HG03045 (cell line): ENCODE results near the gene MYO5B.
"Not testable (repeated sequence)": the region's sequence is repeated elsewhere in the genome, so short reads cannot be mapped to it uniquely, and the experiment has no call there.

Experiments used
- ATAC-seq: cut with Tn5 transposase; IDR thresholded peaks from one replicate; pipeline ENCODE4 v1.9.1; 2021; ENCODE audit warnings: mild to moderate bottlenecking, moderate library complexity; ENCODE audit not compliant: unreplicated experiment

The MYO5B gene

GRCh38 chr18:49813319-49814146, 381.4 kb downstream of the MYO5B start, which contains the start of gene ACAA2:
TSS of gene ACAA2 (minus strand) at chr18:49813533. CDS start at chr18:49813484, 49 bp downstream.
- peak; percentile 88 for ATAC-seq

DNA sequence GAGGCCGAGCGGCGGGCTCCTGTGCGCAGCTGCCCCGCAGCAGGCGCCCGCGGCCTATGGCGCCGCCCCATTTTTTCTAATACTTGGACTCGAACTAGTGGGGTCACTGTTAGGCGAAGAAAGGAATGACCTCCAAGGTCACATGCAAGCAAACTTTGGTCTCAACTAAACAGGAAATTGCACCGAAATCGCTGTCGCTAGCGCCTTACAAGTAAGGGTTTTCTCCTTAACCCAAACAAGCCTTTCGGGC, 382.0 kb downstream of the MYO5B start:
- peak; percentile 30 for ATAC-seq

DNA sequence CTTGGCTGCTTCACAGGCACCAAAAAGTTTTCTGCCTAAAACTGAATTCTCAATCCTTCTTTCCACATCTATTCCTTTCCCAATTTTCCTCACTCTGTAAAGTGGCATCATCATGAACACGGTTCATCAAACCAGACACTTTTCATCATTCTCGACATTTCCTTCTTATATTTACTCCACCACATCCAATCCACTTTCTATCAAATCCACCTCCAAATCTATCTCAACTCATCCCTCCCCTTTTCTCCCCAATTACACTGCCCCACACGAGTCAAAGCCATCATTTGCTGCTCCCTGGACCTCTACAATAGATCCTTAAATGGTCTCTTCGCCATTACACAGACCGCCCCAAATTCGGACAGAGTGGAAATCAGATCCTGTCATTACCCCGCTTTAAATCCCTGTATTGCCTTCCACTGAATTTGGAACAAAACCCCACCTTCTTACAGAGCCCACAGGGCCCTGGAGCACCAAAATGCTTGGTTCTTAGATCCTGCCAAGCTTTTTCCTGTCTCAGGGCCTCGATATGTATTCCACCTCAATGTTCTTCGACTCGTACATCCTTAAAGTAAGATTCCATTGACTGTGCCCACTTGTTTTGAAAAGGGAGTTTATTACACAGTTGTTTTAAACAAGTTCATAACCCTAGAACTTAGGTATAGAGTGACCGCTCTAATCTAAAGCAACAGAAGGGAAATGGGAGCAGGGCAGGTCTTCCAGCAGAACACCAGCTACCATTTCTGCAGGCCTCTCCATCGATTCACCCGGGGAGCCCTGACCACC, 382.5 kb downstream of the MYO5B start:
- ATAC-seq: no peak

GRCh38 chr18:49811151-49811938, 383.6 kb downstream of the MYO5B start:
- no peak for ATAC-seq

DNA sequence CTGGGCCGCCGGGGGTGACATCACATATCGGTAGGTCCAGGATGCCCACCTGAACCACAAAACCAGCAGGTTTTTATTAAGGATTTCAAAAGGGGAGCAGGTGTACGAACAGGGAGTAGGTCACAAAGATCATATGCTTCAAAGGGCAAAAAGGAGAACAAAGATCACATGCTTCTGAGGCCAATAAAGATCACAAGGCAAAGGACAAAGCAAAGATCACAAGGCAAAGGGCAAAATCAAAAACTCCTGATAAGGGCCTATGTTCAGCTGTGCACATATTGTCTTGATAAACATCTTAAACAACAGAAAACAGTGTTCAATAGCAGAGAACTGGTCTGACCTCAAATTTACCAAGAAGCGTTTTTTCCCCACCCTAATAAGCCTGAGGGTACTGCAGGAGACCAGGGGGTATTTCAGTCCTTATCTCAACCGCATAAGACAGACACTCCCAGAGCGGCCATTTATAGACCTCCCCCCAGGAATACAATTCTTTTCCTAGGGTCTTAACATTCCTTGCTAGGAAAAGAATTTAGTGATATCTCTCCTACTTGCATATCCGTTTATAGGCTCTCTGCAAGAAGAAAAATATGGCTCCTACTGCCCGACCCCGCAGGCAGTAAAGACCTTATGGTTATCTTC, 386.3 kb downstream of the MYO5B start:
- not testable (repeated sequence) for ATAC-seq

GRCh38 chr18:49804096-49804495, 390.9 kb downstream of the MYO5B start:
- ATAC-seq: no peak

DNA sequence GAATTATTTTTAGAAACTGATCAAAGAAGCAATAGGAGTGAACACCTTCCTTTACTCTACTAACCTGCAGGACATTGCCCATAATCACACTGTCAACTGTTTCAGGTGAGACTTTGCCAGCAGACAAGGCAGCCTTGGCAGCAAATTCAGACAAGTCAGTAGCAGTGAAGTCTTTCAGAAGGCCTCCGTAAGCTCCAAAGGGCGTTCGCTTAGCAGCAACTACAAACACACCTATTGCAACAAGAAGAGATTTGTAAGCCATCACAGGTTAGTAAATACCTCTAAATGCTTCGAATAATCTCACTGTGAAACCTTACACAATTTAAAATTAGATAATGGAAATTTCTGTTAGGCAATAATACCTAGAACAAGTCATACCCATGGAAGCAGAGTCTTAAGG, 392.3 kb downstream of the MYO5B start:
- no peak for ATAC-seq

- not testable (repeated sequence) for ATAC-seq
Observed at GRCh38 chr18:49800491-49800890, 394.5 kb downstream of the MYO5B start.

DNA sequence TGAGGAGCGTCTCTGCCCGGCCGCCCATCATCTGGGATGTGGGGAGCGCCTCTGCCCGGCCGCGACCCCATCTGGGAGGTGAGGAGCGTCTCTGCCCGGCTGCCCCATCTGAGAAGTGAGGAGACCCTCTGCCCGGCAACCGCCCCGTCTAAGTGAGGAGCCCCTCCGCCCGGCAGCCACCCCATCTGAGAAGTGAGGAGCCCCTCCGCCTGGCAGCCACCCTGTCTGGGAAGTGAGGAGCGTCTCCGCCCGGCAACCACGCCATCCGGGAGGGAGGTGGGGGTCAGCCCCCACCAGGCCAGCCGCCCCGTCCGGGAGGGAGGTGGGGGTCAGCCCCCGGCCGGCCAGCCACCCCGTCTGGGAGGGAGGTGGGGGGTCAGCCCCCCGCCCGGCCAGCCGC, 395.1 kb downstream of the MYO5B start:
- ATAC-seq: not testable (repeated sequence)

GRCh38 chr18:49798001-49798400, 396.9 kb downstream of the MYO5B start:
- no peak for ATAC-seq

DNA sequence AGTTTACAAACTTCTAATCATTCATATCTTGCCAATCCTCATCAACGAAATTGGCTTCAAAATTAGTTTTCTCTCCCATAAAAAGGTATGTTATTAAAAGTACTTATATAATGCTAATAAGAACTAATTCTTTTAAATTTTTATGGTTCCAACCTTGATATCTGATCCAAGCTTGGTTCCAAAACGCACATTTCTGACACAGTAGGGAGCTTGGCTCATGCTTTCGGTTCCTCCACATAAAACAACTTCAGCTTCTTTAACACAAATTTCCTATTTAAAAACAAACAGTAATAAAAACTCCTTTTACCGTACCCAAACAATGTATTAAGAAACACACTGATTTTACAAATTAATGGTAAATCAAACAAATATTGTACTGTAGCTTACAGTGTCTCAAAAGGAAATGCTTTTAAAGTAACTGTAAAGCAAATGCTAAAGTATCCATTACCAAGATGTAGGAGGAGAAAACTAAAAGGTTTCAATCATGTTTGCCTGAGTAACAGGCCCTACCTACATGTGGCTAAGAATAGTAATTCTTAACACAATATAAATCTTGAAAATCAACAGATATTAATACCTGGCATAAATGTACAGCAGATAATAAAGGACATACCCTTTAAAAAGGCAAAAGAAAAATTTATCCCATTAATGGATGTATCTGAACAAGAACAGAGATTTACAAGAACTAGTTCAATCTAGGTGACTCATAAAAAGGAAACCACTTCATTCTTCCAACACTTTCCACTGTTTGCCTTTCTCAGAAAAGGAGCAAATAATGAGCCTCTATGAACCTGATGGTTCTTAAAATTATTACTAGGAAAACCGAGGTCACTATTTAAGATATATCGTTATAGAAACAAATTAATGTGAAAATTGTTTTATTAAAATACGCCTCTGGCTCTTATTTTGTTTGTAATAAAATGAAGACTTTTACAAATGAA, 399.1 kb downstream of the MYO5B start:
- no peak for ATAC-seq

DNA sequence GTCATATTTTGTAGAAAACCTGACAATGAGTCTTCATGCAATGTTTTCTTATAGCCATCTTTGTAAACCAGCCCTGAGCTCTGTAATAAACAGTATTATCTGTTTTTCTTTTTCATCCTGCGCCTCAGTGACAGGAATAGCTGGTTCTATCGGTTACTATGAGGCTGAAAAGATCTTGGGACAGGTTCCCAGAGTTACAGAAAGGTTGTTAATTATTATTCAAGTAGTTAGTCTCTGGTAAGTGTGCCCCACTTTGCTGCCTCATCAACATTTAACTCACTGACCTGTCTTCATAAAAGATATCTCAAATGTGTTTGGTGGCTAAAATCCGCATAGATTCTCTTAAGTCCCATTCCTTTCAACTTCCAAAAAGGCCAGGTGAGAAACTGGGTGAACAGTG, 400.2 kb downstream of the MYO5B start:
- ATAC-seq: no peak

DNA sequence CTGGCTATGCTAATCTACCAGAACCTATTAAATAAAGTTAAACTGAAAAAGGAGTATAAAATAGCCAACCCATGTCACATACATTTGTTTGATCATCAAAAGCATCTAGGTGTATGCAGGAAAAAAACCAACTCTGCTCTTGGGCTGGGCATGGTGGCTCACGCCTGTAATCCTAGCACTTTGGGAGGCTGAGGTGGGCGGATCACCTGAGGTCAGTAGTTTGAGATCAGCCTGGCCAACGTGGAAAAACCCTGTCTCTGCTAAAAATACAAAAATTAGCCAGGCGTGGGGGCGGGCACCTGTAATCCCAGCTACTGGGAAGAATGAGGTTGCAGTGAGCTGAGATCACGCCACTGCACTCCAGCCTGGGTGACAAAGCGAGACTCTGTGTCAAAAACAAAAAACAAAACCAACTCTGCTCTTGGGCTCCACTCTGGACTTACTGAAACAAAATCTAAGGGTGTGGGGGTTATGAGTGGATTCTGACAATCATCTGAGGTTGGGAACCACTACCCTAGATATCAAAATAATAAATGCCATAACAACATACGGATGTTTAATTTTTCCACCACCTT, 405.3 kb downstream of the MYO5B start:
- not testable (repeated sequence) for ATAC-seq

- no peak for ATAC-seq
Observed at GRCh38 chr18:49788327-49788898, 406.5 kb downstream of the MYO5B start.

DNA sequence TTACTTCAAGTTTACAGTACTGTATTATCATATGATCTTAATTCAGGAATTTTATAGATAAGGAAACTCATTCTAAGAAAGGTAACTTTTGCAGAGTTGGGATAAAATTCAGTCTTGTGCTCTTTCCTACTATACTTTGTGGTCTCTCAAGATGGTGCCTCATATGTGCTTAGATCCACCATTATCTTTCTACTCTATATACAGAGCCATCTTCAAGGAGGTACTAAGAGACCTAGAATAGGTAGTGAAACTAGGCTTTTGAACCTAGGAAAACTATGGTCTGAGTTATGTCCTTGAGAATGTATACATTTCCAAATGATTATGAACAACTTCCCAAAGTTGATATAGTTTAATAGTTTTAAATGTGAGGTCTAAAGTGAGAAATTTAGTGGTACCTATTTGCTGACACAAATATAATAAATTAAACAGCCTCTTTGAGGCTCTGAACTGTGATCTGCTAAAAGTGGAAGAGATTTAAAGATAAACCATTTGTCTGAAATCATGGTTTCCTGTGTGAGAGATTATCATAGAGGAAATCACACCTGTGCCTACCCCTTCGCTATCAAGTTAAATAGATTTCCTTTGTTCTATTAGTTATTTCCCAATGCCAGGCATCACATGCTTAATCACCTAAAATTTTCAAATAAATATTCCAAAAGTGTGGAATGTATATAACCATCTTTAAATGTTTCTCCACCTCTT, 408.8 kb downstream of the MYO5B start:
- no peak for ATAC-seq

DNA sequence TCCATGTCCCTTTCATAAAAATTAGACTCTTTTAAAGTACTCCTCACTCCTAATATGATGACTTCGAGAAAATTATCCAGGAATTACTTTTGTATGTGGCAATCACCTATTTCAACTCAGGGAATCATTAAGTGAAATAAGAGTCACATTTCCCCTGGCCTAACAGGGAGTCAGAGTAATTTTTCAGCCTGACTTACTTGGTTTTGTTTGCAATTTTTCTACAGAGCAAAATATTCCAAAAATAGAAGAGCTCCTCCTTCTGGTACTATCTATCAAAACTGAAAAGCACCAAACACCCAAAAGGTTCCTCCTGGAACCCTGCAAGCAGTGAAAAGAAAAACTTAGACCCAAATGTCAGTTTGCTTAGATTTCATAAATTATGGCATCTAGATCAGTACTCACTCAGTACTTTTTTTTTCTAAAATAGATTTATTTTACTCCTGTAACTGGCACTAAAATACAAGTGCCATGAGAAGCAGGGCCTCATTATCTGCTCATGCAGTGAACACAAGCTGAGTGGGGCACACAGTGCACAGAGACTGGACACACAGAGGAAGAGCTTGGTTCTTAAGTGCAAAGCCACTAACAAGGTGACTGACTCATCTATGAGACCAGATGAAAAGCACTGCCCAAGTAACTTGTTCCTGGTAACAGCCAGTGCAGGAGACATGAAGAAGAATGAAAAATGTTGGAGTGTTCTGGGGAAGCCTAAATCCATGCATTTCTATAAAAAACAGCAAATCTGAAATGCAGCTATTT, 410.3 kb downstream of the MYO5B start:
- no peak for ATAC-seq

GRCh38 chr18:49783631-49784030, 411.3 kb downstream of the MYO5B start:
- not testable (repeated sequence) for ATAC-seq
